Smooth muscle cell of the coronary artery (primary cell): ENCODE data around the gene ENAH. TPM values are rescaled to one million over a fixed set of nuclear protein-coding genes. Genes with fewer than 3 reads are reported as not detected.

Experiments
- total RNA-seq: library from RNA; depleted of rRNA; stranded (reverse); fragments of >200 nt; gene quantifications from 2 replicates; pipeline ENCODE4 v1.2.3, GENCODE V29; 2014; ENCODE audit warnings: low replicate concordance

The ENAH gene
- 136 and 155 TPM in 2 replicates for total RNA-seq

DNA sequence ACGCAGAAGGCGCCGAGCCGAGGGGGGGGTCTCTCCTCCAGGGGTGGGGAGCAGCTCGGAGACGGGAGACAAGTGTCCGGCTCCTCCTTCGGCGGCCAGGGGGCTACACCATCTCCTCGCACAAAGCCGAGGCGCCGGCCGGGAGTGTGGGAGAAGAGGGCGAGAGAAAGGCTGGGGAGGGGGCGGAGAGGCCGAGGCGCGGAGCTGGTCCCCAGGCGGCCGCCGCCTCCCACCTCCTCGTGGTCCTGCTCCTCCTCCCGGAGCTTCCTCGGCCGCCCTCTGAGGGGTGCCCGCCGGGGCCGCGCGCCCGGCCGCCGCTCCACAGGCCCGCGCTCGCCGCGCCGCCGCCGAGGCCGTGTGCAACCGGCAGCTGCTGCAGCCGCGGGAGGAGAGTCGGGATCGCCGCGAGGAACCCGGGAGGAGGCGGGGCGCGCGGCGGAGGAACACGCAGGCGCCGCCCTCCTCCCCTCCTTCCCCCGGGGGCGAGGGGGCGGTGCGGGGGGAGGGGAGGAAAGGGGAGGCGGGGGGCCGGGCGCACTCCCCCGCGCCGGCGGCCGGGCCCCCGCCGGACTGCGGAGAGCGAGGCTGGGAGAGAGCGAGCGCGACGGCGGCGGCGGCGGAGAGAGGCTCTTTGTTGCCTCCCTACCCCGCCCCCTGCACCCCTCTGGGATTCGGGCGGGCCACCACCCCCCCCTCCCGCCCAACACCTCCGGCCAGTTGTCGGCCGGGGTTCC lies at the start of gene ENAH:
ENAH (minus strand) TSS at position 395 of the 734 bp plus-strand sequence. CDS start 433 bp downstream, outside the sequence.

Other genes with a start within 250 kb of the ENAH start
- gene LBR, start 225.1 kb downstream of the ENAH start, total RNA-seq: 7.8 and 20.8 TPM in 2 replicates
- gene SRP9, start 124.7 kb upstream of the ENAH start, total RNA-seq: 205 and 218 TPM in 2 replicates
- 10.7 and 45.7 TPM in 2 replicates for gene EPHX1, start 157.0 kb upstream of the ENAH start, total RNA-seq
- 12.0 and 19.3 TPM in 2 replicates for gene TMEM63A, start 229.3 kb upstream of the ENAH start, total RNA-seq
- 0.08 and 0.23 TPM in 2 replicates for gene LEFTY1, start 236.0 kb upstream of the ENAH start, total RNA-seq